GM12864 (cell line): ENCODE measurements around the gene INTS11.

Experiments used
- DNase-seq: peaks from one replicate; pipeline ENCODE4 v3.0.0-alpha.2; 2011; ENCODE audit warnings: low read depth
- H3K4me3 ChIP-seq: 2 replicates; pipeline ENCODE4 v1.5.1; 2011; ENCODE audit warnings: mild to moderate bottlenecking, low read depth, low read length, control low read depth
- TF ChIP-seq, protein P1 (sequence below): IDR thresholded peaks from 2 replicates; pipeline ENCODE4 v1.5.1; 2011; ENCODE audit warnings: low read depth, mild to moderate bottlenecking, moderate library complexity, low read length, control low read depth, inconsistent platforms; ENCODE audit errors: missing control alignments

The INTS11 gene

DNA sequence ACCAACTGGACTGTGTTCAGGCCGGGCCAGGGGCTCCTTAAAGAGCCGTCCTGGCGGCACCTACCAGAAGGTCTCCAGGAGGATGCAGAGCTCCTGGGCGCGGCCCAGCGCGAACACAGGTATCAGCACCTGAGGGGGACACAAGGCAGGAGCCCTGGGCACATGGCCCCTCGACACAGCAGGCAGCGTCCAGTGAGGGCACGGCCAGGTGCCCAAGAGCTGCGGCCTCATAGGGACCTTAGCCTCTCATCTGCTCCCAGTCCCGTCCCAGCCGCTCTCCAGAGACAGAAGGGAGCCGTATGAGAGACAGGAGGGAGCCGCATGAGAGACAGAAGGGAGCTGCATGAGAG lies 10.2 kb downstream of the INTS11 start:
- H3K4me3 ChIP-seq: no peak overlapping the region
- no peak for DNase-seq
- TF ChIP-seq, protein P1, sequence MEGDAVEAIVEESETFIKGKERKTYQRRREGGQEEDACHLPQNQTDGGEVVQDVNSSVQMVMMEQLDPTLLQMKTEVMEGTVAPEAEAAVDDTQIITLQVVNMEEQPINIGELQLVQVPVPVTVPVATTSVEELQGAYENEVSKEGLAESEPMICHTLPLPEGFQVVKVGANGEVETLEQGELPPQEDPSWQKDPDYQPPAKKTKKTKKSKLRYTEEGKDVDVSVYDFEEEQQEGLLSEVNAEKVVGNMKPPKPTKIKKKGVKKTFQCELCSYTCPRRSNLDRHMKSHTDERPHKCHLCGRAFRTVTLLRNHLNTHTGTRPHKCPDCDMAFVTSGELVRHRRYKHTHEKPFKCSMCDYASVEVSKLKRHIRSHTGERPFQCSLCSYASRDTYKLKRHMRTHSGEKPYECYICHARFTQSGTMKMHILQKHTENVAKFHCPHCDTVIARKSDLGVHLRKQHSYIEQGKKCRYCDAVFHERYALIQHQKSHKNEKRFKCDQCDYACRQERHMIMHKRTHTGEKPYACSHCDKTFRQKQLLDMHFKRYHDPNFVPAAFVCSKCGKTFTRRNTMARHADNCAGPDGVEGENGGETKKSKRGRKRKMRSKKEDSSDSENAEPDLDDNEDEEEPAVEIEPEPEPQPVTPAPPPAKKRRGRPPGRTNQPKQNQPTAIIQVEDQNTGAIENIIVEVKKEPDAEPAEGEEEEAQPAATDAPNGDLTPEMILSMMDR: no peak

DNA sequence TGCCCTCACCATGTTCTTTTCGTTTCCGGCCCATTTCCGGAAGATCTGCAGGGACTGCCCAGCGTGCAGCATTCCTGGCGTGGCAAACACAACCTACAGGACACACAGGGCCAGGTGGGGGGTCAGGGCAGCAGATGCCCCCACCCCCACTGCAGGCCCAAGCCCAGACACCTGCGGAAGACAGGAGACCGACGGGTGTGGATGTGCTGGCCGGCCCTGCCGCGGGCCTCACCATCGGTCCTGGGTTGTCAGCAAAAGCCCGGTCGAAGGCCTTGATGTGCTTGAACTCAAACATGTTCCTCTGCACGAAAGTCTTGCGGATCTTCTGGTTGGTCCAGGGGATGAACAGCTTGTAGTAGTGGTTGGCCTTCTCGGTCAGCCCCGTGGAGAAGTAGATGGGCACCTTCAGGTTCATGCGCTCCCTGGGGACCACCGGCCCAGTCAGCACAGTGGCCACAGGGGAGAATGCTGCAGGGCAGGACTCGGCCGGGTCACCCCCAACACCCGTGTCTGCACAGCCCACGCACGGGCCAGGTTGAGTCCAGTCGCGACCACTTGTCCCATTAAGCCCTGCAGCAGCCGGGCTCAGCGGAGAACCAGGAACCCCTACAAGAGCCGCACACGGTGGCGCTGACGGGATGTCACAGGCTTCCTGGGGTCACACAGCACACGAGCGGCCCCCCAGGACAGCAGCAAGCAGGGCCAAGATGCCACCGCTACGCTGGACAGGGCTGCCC lies 10.8 kb downstream of the INTS11 start:
- TF ChIP-seq, protein P1: no peak
- no peak overlapping the region for H3K4me3 ChIP-seq
- DNase-seq: no peak

DNA sequence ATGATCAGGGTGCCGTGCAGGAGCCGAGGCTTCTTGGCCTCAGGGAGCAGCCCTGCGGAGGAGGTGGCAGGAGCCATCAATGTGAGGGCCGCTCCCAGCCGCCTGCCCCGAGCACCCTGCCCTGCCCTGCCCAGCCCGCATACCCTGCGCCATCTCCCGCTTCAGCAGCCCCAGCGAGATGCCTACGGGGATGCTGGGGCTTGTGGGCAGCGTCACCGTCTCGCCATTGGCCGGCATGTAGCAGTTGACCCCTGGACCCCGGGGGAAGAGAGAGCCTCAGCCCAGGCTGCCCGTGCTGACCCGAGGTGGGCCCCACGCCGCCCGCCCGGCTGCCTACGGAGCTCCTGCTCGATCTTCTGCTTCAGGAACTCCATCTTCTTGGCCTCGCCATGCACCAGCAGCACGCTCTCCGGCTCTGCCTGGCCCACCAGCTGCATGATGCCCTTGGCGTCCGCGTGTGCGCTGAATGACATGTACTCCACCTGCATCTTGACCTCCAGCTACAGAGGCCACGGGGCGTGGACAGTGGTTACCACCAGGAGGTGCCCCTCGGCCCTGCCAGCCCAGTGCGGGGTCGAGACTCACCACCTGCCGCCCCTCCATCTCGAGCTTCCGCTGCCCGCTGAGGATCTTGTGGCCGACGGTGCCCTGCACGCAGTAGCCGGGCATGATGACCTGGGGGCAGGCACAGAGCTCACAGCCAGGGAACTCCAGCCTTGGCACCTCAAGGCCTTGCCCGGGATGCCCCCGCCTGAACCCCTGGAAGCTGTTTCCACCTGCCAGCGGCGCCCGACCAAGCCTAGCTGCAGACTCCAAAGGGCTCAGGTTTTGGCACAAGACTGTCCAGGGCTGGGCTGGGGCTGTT lies 11.8 kb downstream of the INTS11 start:
- DNase-seq: no peak
- no peak overlapping the region for H3K4me3 ChIP-seq
- TF ChIP-seq, protein P1: no peak

DNA sequence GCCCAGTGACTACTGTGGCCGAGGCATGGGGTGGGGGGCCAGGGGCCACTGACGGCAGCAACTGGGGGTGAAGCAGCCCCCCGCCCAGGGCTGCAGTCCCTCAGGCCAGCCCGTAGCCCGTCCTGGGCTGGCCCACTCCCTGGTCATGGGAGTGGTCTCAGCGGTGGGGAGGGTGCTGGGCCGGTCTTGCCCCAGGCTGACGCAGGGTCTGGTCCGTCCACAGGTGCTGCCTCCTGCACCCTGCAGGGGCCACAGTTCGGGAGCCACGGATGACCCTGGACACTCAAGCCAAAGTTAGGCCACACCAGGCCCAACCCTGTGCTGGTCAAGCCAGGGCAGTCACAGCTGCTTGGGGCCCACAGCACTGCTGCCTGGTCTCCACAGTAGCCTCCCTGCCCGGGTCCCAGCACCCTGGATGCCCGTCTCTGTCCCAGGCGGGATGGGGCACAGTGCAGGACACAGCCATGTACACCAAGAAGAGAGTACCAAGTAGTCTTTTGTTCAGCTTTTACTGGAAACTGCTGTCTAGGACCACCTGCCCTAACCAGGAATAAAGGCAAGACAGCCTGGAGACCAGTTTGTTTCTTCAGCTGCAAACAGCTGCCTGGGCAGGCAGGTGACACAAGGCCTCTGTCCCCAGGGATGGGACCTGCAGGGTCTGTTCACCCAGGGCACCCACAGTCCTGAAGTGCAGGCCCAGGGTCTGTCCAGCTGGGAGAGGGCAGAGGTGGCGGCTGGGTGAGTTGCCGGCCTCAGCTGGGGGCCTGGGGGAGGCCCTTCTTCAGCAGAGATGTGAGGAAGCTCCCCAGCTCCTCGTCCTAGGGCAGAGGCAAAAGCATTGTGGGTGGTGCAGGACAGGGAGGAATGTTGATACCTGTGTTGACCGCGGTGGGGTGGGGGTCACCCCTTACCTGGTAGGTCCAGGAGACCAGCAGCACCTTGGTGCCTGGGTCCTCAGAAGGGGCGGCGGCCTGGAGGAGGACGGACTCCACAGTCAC lies 13.1 kb downstream of the INTS11 start:
- TF ChIP-seq, protein P1: no peak
- DNase-seq: no peak
- no peak overlapping the region for H3K4me3 ChIP-seq

DNA sequence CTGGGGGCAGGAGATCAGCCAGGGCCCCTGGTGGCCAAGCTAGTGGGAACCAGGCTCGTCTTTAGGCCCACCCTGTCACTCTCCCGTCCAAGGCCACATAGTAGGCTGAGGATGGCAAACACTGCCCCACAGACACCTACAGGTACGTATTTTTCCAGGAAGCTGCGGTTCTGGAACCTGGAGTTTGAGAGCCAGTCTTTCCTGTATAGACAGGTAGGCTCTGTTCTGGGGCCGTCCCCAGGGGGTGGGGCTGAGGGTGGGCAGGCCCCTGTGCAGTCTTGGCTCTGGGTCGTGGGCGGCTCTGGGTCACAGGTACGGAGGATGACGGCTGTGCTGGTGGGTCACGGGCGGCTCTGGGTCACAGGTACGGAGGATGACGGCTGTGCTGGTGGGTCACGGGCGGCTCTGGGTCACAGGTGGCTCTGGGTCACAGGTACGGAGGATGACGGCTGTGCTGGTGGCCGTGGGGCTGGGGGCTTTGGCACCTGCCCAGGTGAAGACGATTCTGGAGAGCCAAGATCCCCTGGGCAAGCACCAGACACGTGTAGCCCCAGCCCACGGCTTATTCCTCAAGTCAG lies 13.9 kb downstream of the INTS11 start:
- no peak for DNase-seq
- H3K4me3 ChIP-seq: no peak overlapping the region
- TF ChIP-seq, protein P1: no peak

DNA sequence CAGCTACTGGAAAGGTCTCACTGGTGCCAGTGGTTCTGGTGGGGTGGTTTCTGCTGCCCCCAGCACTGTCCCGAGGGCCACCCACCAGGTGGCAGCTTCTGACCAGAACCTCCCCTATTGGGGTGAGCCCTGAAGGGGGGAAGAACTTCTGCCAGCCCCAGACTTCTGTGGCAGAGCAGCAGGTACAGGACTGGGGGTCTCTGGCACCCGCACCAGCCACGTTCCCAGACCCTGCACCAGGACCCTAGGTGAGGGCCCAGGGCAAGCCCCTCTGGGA lies 14.4 kb downstream of the INTS11 start:
- no peak for DNase-seq
- TF ChIP-seq, protein P1: no peak
- H3K4me3 ChIP-seq: no peak overlapping the region
